ENCODE data around the gene CPLX4. TPM values are rescaled to one million over a fixed set of nuclear protein-coding genes. Genes with fewer than 3 reads are reported as not detected.

Gene CPLX4
- total RNA-seq, 2 experiments from 2014 or later: not detected

- CTCF ChIA-PET: interaction anchor here (1.4 kb wide), 1 partner anchor 19 kb away, joined by 3 read pairs; no protein-coding TSS in a partner anchor
- no peaks in the 10 kb centered on the region for H3K27me3 Mint-ChIP-seq
- H3K36me3 Mint-ChIP-seq (ENCODE audit: low read depth): peaks cover 73% of the 10 kb centered on the region
- H3K4me1 ChIP-seq (ENCODE audit: insufficient read depth, low read length): no peaks in the 10 kb centered on the region
- DNase-seq: no peak
- POLR2A ChIA-PET: no interaction called here
- H3K9me3 ChIP-seq (ENCODE audit: control insufficient read depth in 1 of 2, insufficient read depth in 1 of 2, low read length in 2 of 2): no peaks in the 10 kb centered on the region
- no peak overlapping the region for H3K27ac Mint-ChIP-seq
- intact Hi-C loops (cut with DNase I, micrococcal nuclease): loop anchor here (10.0 kb wide), 4 partner anchors 208 to 1728 kb away; partner anchors contain the start of gene NARS1 (in 1 of the 2)
- H3K36me3 ChIP-seq (ENCODE audit: insufficient read depth, low read length): peaks cover 75% of the 10 kb centered on the region
- no peak for TF ChIP-seq CTCF (IDR thresholded peaks at IDR 0.05)
- no peaks in the 10 kb centered on the region for H3K9me3 Mint-ChIP-seq
- no peak overlapping the region for H3K4me3 Mint-ChIP-seq
- no peak overlapping the region for H3K27ac ChIP-seq (ENCODE audit: low read depth in 1 of 2, low read length in 2 of 2)
- no peak overlapping the region for H3K4me3 ChIP-seq (ENCODE audit: low read length)
- no peak for ATAC-seq (ENCODE audit: poor library complexity)
- H3K27me3 ChIP-seq (ENCODE audit: control insufficient read depth in 1 of 2, insufficient read depth in 2 of 2, low read length in 2 of 2): no peaks in the 10 kb centered on the region
- H3K4me1 Mint-ChIP-seq (ENCODE audit: low read depth): peaks cover 29% of the 10 kb centered on the region
Observed at GRCh38 chr18:59352250-59352855, 33.9 kb upstream of the CPLX4 start.

GRCh38 chr18:59345556-59345955 is 27.1 kb upstream of the CPLX4 start:
- ATAC-seq (ENCODE audit: poor library complexity) (no peak), DNase-seq (no peak)
- TF ChIP-seq CTCF (IDR thresholded peaks at IDR 0.05): no peak
- H3K36me3 Mint-ChIP-seq (ENCODE audit: low read depth): peaks cover 98% of the 10 kb centered on the region
- Histone ChIP-seq H3K4me3 (ENCODE audit: low read length) (no peak overlapping the region), H3K27ac (ENCODE audit: low read depth in 1 of 2, low read length in 2 of 2) (no peak overlapping the region), H3K27me3 (ENCODE audit: control insufficient read depth in 1 of 2, insufficient read depth in 2 of 2, low read length in 2 of 2) (no peaks in the 10 kb centered on the region), H3K36me3 (ENCODE audit: insufficient read depth, low read length) (peaks cover 85% of the 10 kb centered on the region), H3K9me3 (ENCODE audit: control insufficient read depth in 1 of 2, insufficient read depth in 1 of 2, low read length in 2 of 2) (peaks cover 3 to 11% of the 10 kb centered on the region in 2 experiments), H3K4me1 (ENCODE audit: insufficient read depth, low read length) (no peaks in the 10 kb centered on the region)
- no peaks in the 10 kb centered on the region for H3K27me3 Mint-ChIP-seq
- peaks cover 11% of the 10 kb centered on the region for H3K9me3 Mint-ChIP-seq
- no peak overlapping the region for H3K27ac Mint-ChIP-seq
- intact Hi-C loops (cut with DNase I, micrococcal nuclease): no loop called here
- ChIA-PET POLR2A (no interaction called here), CTCF (no interaction called here)
- peaks cover 39% of the 10 kb centered on the region for H3K4me1 Mint-ChIP-seq (ENCODE audit: low read depth)
- H3K4me3 Mint-ChIP-seq: no peak overlapping the region

- Mint-ChIP-seq H3K27me3 (no peaks in the 10 kb centered on the region), H3K36me3 (ENCODE audit: low read depth) (peaks cover 100% of the 10 kb centered on the region), H3K9me3 (peaks cover 11% of the 10 kb centered on the region), H3K27ac (no peak overlapping the region), H3K4me3 (no peak overlapping the region), H3K4me1 (ENCODE audit: low read depth) (peaks cover 39% of the 10 kb centered on the region)
- no peak for TF ChIP-seq CTCF (IDR thresholded peaks at IDR 0.05)
- Histone ChIP-seq H3K4me3 (ENCODE audit: low read length) (no peak overlapping the region), H3K36me3 (ENCODE audit: insufficient read depth, low read length) (peaks cover 90% of the 10 kb centered on the region), H3K4me1 (ENCODE audit: insufficient read depth, low read length) (no peaks in the 10 kb centered on the region), H3K27ac (ENCODE audit: low read depth in 1 of 2, low read length in 2 of 2) (no peak overlapping the region), H3K9me3 (ENCODE audit: control insufficient read depth in 1 of 2, insufficient read depth in 1 of 2, low read length in 2 of 2) (peaks cover 3 to 16% of the 10 kb centered on the region in 2 experiments), H3K27me3 (ENCODE audit: control insufficient read depth in 1 of 2, insufficient read depth in 2 of 2, low read length in 2 of 2) (no peaks in the 10 kb centered on the region)
- POLR2A ChIA-PET: no interaction called here
- ATAC-seq (ENCODE audit: poor library complexity) (no peak), DNase-seq (no peak)
- intact Hi-C loops (cut with DNase I, micrococcal nuclease): no loop called here
- CTCF ChIA-PET: no interaction called here
Observed at GRCh38 chr18:59344996-59345395, 26.5 kb upstream of the CPLX4 start.
